Naive B cell (primary cell): ENCODE measurements around the gene NKD2. TPM values are rescaled to one million over a fixed set of nuclear protein-coding genes. Genes with fewer than 3 reads are reported as not detected.
"Not testable (repeated sequence)": the region's sequence is repeated elsewhere in the genome, so short reads cannot be mapped to it uniquely, and the experiment has no call there.

Experiments
- ATAC-seq, 2 donors: fragments of 150-1000 bp; cut with Tn5 transposase; 2 replicates each; pipeline ENCODE4 v1.10.0; 2021; ENCODE audit warnings: low read depth in 2 of 2, mild to moderate bottlenecking in 2 of 2, moderate library complexity in 2 of 2
- DNase-seq: peaks from one replicate; pipeline ENCODE4 v3.0.0; 2022
- H3K27ac Mint-ChIP-seq, 6 donors: one replicate each; pipeline ENCODE4 v1.8.0; 2020 to 2022; ENCODE audit warnings: mild to moderate bottlenecking in 6 of 6, mixed read lengths in 6 of 6, moderate library complexity in 5 of 6, inconsistent platforms in 2 of 6
- H3K27me3 Mint-ChIP-seq, 3 donors: one replicate each; pipeline ENCODE4 v1.8.0; 2021 to 2022; ENCODE audit warnings: mixed read lengths in 3 of 3, mild to moderate bottlenecking in 1 of 3
- H3K36me3 Mint-ChIP-seq, 2 donors: one replicate each; pipeline ENCODE4 v1.8.0; 2020 to 2022; ENCODE audit warnings: mixed read lengths in 2 of 2, inconsistent platforms in 1 of 2, mild to moderate bottlenecking in 1 of 2
- H3K4me1 Mint-ChIP-seq, 3 donors: one replicate each; pipeline ENCODE4 v1.8.0; 2020 to 2022; ENCODE audit warnings: mixed read lengths in 3 of 3, inconsistent platforms in 1 of 3, mild to moderate bottlenecking in 1 of 3, moderate library complexity in 1 of 3
- H3K4me3 Mint-ChIP-seq, 8 donors: one replicate each; pipeline ENCODE4 v1.8.0; 2020 to 2022; ENCODE audit warnings: mild to moderate bottlenecking in 8 of 8, mixed read lengths in 8 of 8, moderate library complexity in 8 of 8, inconsistent platforms in 2 of 8
- H3K9me3 Mint-ChIP-seq, 7 donors: one replicate each; pipeline ENCODE4 v1.8.0; 2020 to 2022; ENCODE audit warnings: mixed read lengths in 7 of 7, mild to moderate bottlenecking in 5 of 7, inconsistent platforms in 2 of 7, moderate library complexity in 1 of 7
- polyA plus RNA-seq, 6 donors: library from polyadenylated mRNA; unstranded; fragments of 300-500 nt; fragmentation: Illumina TruSeq; gene quantifications; one replicate each; pipeline ENCODE4 v1.2.3, GENCODE V29; 2021; ENCODE audit warnings: low read depth in 6 of 6

The NKD2 gene
- polyA plus RNA-seq, 6 donors from 2014 or later: 0.29 TPM; not detected in 5

DNA sequence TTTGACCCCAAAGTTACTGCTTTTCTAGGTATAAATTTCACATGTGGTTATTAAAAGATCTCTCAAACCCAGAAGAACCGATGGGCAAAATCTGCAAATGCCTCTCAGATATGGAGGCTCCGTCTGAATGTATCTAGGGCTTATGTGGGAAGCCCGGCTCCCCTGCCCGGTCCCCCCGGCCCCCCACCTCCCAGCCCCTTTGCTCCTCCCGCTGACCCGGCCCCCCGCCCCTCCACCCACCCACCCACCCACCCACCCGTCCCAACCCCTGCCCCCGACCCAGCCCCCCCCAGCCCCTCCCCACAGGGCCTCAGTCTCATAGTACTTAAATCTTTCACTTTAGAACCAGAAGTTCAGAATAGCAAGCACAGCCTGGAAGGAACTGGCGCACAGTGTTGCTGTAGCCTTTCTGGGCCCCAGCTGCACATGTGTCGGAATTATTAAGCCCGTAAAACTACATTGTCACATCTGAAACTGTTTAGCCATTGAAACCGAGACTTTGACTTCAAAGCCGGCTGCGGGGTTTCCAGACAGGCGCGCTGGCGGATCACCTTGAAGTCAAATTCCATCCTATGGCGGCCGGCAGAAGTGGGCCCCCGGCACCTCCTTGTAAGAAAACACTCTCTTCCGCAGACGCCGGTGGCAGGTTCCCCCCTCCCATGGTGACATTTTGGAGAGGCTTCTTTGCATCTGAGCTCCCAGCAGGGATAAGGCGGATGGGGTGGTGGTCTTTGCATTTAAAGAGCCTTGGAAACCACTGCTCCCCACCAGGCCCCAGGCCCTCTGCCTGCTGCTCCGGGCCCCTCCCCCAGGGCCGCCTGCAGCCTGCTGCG lies 12.8 kb downstream of the NKD2 start:
- Mint-ChIP-seq H3K36me3 (no peaks in the 10 kb centered on the region), H3K27ac (no peak overlapping the region), H3K27me3 (no peaks in the 10 kb centered on the region), H3K4me3 (no peak overlapping the region), H3K9me3 (no peaks in the 10 kb centered on the region), H3K4me1 (no peaks in the 10 kb centered on the region)
- ATAC-seq (no peak), DNase-seq (no peak)

DNA sequence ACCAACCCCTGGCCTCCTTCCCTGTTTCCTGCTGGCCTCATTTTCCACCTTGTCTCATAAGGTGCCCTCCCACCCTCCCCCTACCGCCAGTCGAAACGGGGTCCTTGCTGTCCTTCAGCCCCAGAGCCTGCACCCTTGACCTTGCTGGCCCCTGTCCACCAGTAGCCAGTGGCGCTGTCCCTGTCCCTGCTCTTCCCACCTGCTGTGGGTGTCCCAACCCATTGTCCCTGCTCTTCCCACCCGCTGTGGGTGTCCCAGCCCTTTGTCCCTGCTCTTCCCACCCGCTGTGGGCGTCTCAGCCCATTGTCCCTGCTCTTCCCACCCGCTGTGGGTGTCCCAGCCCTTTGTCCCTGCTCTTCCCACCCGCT lies 13.4 kb downstream of the NKD2 start:
- not testable (repeated sequence) for H3K4me3 Mint-ChIP-seq, DNase-seq, H3K27ac Mint-ChIP-seq, H3K9me3 Mint-ChIP-seq, H3K36me3 Mint-ChIP-seq, H3K27me3 Mint-ChIP-seq, H3K4me1 Mint-ChIP-seq, ATAC-seq

DNA sequence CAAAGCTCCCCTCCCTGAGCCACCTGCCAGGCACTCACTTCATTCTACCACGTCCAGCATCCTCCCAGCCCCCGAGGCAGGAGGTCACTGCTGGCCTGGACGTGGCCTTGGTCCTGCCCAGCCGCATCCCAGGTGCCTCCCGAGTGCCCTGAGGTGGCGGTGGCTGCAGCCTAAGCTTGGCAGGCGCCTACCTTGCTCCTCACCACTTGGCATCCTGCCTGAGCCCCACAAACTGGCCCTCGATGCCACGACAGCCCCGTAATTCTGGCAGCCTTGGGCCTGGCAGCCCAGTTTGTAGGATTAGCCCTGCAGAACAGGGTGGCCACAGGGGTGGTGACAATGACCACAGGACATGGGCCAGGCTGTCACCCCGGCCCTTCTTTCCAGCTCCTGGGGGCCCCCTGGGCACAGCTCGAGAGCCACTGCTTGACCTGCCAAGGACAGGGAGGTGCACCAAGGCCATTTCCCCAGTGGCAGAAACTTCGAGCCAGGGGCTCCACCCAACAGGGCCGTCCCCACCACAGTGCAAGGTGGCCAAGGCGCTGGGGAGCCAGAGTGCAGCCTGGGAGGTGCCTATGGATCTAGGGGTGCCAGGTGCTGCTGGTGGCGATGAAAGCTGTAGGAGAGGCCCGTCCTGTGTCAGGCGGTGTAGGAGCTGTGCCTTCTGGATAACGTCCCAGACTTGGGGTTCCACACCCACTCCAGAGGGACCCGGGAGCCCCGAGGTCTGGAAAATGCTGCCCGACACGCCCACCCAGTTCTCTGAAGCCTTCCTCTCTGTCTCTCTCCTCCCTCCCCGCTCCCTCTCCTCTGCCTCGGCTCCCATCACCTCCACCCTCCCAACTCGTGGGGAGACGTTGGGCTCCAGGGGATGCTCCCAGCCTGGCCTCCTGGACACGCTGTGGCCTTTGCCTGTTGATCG lies 18.4 kb downstream of the NKD2 start:
- no peak overlapping the region for H3K27ac Mint-ChIP-seq
- peaks cover 0 to 9% (median 0%) of the 10 kb centered on the region in 3 donors for H3K27me3 Mint-ChIP-seq
- no peaks in the 10 kb centered on the region for H3K4me1 Mint-ChIP-seq
- no peak overlapping the region for H3K4me3 Mint-ChIP-seq
- ATAC-seq (no peak), DNase-seq (no peak)
- H3K9me3 Mint-ChIP-seq: no peaks in the 10 kb centered on the region
- no peaks in the 10 kb centered on the region for H3K36me3 Mint-ChIP-seq

DNA sequence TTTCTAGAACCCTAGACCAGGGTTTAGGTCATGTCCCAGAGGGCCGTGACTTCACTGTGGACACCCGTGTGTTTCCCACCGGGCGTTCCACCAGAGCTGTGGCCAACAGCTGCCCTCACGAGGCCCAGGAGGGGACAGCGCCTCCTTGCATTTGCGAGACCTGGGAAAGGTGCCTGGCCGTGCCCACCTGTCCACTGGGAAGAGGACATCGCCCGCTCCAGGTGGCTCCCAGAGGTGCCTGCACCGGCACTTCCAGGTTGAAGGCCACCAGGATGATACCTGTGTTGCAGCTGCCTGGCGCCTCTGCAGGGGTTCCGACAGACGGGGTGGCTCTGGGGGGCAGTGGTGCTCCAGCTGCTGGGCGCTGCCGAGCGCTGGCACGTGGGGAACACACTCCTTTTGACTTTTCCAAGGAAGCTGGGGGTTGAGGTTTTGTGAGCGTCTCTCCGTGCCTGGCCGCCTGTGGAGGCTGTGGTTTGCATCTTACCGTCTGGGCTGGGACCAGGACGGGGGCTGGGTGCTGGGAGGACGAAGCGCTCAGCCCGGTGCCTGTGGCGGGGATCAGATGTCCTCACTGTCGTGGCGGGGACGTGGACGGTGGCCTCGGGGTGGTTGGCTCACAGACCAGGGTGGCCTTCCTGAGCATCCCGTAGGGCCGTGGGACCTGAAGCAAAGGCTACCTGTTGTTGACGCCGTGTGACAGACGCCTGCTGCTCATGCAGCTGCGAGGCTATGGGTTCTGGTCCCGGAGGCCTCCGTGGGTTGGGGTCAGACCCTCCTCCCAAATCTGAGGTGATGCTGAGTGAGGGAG lies 19.2 kb downstream of the NKD2 start:
- H3K36me3 Mint-ChIP-seq: no peaks in the 10 kb centered on the region
- no peak overlapping the region for H3K27ac Mint-ChIP-seq
- ATAC-seq: no peak
- DNase-seq: no peak
- no peaks in the 10 kb centered on the region for H3K9me3 Mint-ChIP-seq
- peaks cover 0 to 9% (median 0%) of the 10 kb centered on the region in 3 donors for H3K27me3 Mint-ChIP-seq
- H3K4me1 Mint-ChIP-seq: no peaks in the 10 kb centered on the region
- H3K4me3 Mint-ChIP-seq: no peak overlapping the region

DNA sequence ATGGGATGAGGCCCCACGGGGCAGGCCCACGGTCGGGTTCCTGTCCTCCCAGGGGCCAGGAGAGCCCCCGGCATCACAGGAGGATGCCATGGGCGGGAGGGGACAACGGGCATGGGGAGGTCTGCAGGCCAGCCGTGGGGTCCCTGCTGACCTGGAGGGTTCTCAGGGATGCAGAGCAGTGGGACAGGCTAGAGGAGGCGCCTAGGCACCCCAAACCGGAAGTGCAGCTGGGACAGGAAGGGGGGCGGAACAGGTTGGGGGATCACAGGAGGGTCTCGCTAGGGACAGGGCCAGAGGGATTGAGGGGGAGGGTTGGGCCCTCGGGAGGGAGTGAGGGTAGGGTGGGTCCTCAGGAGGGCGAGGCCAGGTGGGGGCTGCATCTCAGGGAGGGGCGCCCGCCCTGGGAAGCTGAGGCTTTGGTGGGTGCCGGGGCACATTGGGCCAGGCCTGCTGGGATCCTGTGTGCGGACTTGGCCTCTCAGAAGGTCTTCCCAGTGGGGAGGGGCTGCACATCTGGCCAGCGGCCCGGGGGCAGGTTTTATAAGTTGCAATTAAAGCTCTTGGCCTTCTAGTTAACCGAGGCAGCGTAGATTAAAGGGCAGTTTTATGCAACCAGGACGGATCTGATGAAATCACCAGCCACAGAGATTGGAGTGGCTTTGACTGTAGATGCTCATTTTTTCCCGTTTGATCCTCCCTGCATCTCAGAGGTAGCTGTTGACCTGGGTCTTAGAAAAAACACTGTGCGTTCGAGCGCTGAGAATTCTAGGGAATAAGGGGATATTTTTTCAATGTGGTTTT lies 20.1 kb downstream of the NKD2 start:
- Mint-ChIP-seq H3K4me3 (no peak overlapping the region), H3K27ac (peak overlapping the region in 1 of 6 donors; percentile 56), H3K27me3 (peaks cover 0 to 9% (median 0%) of the 10 kb centered on the region in 3 donors), H3K36me3 (no peaks in the 10 kb centered on the region), H3K4me1 (no peaks in the 10 kb centered on the region), H3K9me3 (no peaks in the 10 kb centered on the region)
- no peak for ATAC-seq
- no peak for DNase-seq

DNA sequence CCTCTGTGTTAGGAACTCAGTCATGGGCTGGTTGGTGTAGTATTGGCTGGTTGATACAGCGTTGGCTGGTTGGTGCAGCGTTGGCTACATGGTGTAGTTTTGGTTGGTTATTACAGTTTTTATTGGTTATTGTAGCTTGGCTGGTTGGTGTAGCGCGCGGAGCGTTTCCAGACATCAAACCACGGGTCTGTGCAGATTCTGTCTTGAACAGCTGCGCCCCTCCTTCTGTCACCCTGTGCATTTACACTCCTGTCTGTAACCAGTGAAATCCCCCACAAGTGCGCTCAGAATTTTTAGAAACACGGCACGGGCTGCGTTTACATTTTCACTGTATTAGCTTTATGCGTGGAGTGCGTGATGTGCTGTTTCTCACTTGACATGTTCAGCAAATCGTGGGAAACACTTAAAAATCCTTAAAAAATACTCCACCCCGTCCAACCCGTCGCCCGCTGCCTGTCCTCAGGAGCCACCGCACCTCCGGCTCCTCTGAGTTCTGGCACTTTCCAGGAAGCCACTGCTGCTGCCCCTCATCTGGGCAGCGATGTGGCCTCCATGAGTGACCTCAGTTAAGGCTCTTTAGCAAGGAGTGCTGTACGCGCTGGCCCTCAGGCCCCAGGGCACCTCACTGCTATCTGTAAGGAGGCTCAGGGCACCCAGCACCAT lies 20.8 kb downstream of the NKD2 start:
- Mint-ChIP-seq H3K27ac (no peak overlapping the region), H3K9me3 (no peaks in the 10 kb centered on the region), H3K27me3 (peaks cover 0 to 9% (median under 1%) of the 10 kb centered on the region in 3 donors), H3K4me1 (no peaks in the 10 kb centered on the region), H3K36me3 (no peaks in the 10 kb centered on the region), H3K4me3 (no peak overlapping the region)
- DNase-seq (no peak), ATAC-seq (no peak)

DNA sequence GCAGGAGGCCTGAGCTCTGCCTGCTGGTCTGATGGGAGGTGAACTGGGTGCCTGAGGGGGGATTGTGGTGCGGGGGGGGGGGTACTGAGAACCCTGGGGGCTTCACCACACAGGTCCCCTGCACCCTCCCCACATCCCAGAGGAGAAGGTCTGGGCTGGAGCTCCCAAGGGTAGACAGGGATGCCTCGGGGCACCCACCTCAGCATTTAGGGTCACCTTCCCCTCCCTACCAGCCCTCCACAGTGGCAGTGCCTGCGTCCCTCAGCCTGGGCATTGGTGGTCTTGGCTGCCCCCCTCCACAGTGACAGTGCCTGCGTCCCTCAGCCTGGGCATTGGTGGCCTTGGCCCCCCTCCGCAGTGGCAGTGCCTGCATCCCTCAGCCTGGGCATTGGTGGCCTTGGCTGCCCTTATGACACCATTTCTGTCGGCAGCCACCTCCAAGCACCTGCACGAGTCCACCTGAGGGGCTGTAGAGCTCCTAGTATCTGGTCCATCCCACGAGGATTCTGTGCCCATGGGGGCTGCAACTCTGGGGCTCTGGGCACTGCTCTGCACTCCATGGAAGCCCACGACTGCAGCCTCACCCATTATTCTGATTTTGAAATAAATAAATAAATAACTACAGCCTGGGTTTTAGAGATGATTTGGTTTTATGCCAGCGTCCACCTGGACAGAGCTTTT lies 21.5 kb downstream of the NKD2 start:
- Mint-ChIP-seq H3K27ac (no peak overlapping the region), H3K4me1 (peaks cover 0 to 5% (median 3%) of the 10 kb centered on the region in 3 donors), H3K4me3 (no peak overlapping the region), H3K27me3 (peaks cover 2 to 14% (median 7%) of the 10 kb centered on the region in 3 donors), H3K36me3 (no peaks in the 10 kb centered on the region), H3K9me3 (peaks cover 0 to 4% (median 0%) of the 10 kb centered on the region in 7 donors)
- DNase-seq (no peak), ATAC-seq (no peak)

DNA sequence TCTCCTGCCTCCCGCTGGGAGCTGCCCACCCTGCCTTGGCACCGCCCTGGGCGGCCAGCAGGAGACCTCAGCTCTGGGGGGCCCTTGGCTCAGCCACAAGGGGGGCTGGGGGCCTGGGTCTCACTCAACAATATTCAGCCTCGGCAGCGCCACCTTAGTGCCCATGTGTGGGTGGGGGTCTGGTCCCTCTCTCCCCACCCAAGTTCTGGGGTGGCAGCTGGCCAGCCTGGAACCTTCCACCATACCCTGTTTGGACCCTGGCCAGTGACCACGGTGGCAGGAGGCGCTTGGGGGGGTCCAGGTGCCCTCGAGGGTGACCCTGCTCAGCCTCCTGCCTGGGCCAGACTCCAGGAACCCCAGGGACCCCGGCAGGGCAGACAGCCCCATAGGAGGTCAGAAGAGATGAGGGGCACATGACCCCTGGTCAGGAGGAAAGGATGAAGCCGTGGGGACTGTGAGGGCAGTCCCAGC lies 22.2 kb downstream of the NKD2 start:
- Mint-ChIP-seq H3K27me3 (peaks cover 4 to 17% (median 10%) of the 10 kb centered on the region in 3 donors), H3K4me3 (no peak overlapping the region), H3K36me3 (no peaks in the 10 kb centered on the region), H3K9me3 (peaks cover 0 to 5% (median 0%) of the 10 kb centered on the region in 7 donors), H3K4me1 (peaks cover 0 to 6% (median 3%) of the 10 kb centered on the region in 3 donors), H3K27ac (no peak overlapping the region)
- DNase-seq (no peak), ATAC-seq (no peak)

DNA sequence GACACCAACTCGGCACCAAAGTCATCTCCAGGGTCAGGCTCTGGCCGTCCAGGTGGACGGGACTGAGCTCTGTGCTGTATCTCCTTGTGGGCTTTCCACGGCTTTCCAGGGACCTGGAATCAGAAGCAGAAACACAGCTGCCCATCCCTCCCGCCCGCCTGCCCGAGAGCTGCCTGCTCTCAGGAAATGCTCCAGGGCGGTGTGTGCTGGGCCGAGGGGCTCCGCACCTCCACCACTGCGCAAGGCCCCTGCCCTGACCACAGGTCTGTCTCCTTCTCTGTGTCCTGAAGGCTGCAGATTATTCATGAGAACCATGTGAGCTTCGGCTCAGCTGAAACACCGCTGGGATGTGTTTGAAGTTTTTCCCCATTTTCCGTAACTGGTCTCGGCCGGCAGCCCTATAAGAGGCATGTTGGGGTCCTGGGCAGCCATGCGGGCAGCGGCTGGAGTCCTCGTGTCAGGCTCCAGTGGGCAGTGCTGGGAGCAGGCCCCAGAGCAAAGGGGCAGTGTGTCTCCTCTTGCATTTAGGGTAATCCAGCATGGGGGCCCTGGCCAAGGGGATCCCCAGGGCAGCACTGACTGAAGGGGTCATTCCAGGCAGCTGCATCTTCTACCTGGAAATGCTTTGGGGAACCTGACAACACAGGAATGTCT lies 22.8 kb downstream of the NKD2 start:
- DNase-seq: no peak
- no peak overlapping the region for H3K27ac Mint-ChIP-seq
- no peaks in the 10 kb centered on the region for H3K36me3 Mint-ChIP-seq
- no peak overlapping the region for H3K4me3 Mint-ChIP-seq
- no peak for ATAC-seq
- peaks cover 4 to 18% (median 12%) of the 10 kb centered on the region in 3 donors for H3K27me3 Mint-ChIP-seq
- peaks cover 0 to 6% (median 3%) of the 10 kb centered on the region in 3 donors for H3K4me1 Mint-ChIP-seq
- peaks cover 0 to 5% (median 0%) of the 10 kb centered on the region in 7 donors for H3K9me3 Mint-ChIP-seq

DNA sequence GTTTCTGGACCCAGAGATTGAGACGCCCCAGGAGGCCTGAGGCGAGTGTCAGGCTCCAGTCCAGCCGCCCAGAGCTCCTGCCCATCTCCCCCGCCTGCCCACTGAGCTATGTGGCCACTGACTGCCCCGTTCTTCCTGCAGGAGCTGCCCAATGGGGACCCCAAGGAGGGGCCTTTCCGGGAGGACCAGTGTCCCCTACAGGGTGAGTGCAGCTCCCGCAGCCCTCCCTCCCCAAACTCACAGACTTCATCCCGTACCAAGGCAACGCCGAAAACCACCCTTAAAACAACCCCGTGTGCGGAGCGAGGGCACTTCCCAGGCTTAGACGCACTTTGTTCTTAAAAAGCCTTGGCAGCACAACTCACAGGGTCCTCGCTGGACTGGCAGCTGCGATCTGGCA lies 23.4 kb downstream of the NKD2 start:
- peak overlapping the region in 1 of 6 donors; percentile 33 for H3K27ac Mint-ChIP-seq
- no peak for ATAC-seq
- H3K4me1 Mint-ChIP-seq: peaks cover 0 to 6% (median 3%) of the 10 kb centered on the region in 3 donors
- H3K27me3 Mint-ChIP-seq: peaks cover 4 to 23% (median 18%) of the 10 kb centered on the region in 3 donors
- no peak for DNase-seq
- H3K4me3 Mint-ChIP-seq: peak overlapping the region in 1 of 8 donors; percentile 47
- H3K36me3 Mint-ChIP-seq: no peaks in the 10 kb centered on the region
- peaks cover 0 to 5% (median 0%) of the 10 kb centered on the region in 7 donors for H3K9me3 Mint-ChIP-seq

DNA sequence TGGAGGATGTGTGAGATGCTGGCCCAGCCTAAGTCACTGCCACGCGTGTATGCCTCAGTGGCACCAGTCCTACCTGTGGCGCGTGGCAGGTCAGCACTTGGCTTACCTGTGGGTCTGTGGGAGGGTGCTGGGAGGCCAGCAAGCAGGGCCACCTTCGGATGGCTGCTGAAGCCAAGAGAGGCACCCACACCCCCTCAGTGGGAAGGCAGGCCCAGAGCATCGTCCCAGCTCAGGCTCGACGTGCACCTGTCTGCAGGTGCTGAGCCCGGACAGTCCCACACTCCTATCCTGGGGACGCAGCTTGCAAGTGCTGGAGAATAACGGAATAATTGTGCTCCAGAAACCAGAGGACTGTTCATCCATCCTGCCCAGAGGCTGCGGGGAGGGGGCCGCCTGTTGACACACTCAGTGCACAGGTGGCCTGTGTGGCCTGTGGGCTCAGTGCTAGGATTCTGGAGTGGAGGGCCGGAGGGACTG lies 24.0 kb downstream of the NKD2 start:
- Mint-ChIP-seq H3K4me1 (peaks cover 0 to 6% (median 3%) of the 10 kb centered on the region in 3 donors), H3K9me3 (peaks cover 0 to 5% (median 0%) of the 10 kb centered on the region in 7 donors), H3K4me3 (no peak overlapping the region), H3K27me3 (peaks cover 4 to 23% (median 18%) of the 10 kb centered on the region in 3 donors), H3K27ac (no peak overlapping the region), H3K36me3 (no peaks in the 10 kb centered on the region)
- DNase-seq (no peak), ATAC-seq (no peak)
